Activated CD8-positive, alpha-beta memory T cell treated with anti-CD3 and anti-CD28 coated beads, Interleukin-2, amount 10 ng/mL, durations not matched to agents 7 days and 5 days (primary cell): ENCODE measurements around the gene THOP1. TPM values are rescaled to one million over a fixed set of nuclear protein-coding genes. Genes with fewer than 3 reads are reported as not detected.

ENCODE experiments used
- ATAC-seq: fragments of 150-1000 bp; cut with Tn5 transposase; one replicate; pipeline ENCODE4 v1.10.0; 2021; ENCODE audit warnings: moderate library complexity
- CTCF ChIA-PET: fragments of 350-600 bp; sonication (Branson Sonifier 250); formaldehyde crosslinking; loops from one replicate; lab custom pipeline; 2021; ENCODE audit warnings: antibody characterized with exemption; lab: Charles Lee
- DNase-seq: peaks from one replicate; pipeline ENCODE4 v3.0.0-alpha.2; 2020
- H3K27ac Mint-ChIP-seq: one replicate; pipeline ENCODE4 v1.8.0; 2021; ENCODE audit warnings: mild to moderate bottlenecking, mixed read lengths
- H3K27me3 Mint-ChIP-seq: one replicate; pipeline ENCODE4 v1.8.0; 2021; ENCODE audit warnings: mixed read lengths
- H3K36me3 Mint-ChIP-seq: one replicate; pipeline ENCODE4 v1.8.0; 2021; ENCODE audit warnings: mild to moderate bottlenecking, mixed read lengths
- H3K4me1 Mint-ChIP-seq: one replicate; pipeline ENCODE4 v1.8.0; 2021; ENCODE audit warnings: mixed read lengths
- H3K4me3 Mint-ChIP-seq: one replicate; pipeline ENCODE4 v1.8.0; 2021; ENCODE audit warnings: mild to moderate bottlenecking, moderate library complexity, mixed read lengths
- H3K9me3 Mint-ChIP-seq: one replicate; pipeline ENCODE4 v1.8.0; 2022; ENCODE audit warnings: low read depth, mixed read lengths
- total RNA-seq, 2 experiments: library from RNA; stranded (reverse); gene quantifications; one replicate each; pipeline ENCODE4 v1.2.3, GENCODE V29; 2021

THOP1 gene
- total RNA-seq, 2 experiments from 2014 or later: 138 to 139 TPM

GRCh38 chr19:2805261-2805900, 20.1 kb downstream of the THOP1 start:
- Mint-ChIP-seq H3K36me3 (peaks cover 31% of the 10 kb centered on the region), H3K27ac (no peak overlapping the region), H3K27me3 (no peaks in the 10 kb centered on the region), H3K4me3 (no peak overlapping the region), H3K4me1 (no peaks in the 10 kb centered on the region), H3K9me3 (no peaks in the 10 kb centered on the region)
- DNase-seq (no peak), ATAC-seq (no peak)
- CTCF ChIA-PET: no interaction called here

GRCh38 chr19:2805991-2806649, 20.8 kb downstream of the THOP1 start:
- Mint-ChIP-seq H3K4me3 (no peak overlapping the region), H3K4me1 (no peaks in the 10 kb centered on the region), H3K27me3 (no peaks in the 10 kb centered on the region), H3K36me3 (peaks cover 27% of the 10 kb centered on the region), H3K9me3 (no peaks in the 10 kb centered on the region), H3K27ac (no peak overlapping the region)
- ATAC-seq (no peak), DNase-seq (no peak)
- CTCF ChIA-PET: no interaction called here

GRCh38 chr19:2806736-2807378, 21.6 kb downstream of the THOP1 start:
- no peak for DNase-seq
- no peak overlapping the region for H3K27ac Mint-ChIP-seq
- no peaks in the 10 kb centered on the region for H3K9me3 Mint-ChIP-seq
- no peaks in the 10 kb centered on the region for H3K27me3 Mint-ChIP-seq
- peaks cover 24% of the 10 kb centered on the region for H3K36me3 Mint-ChIP-seq
- no peak for ATAC-seq
- H3K4me1 Mint-ChIP-seq: no peaks in the 10 kb centered on the region
- no peak overlapping the region for H3K4me3 Mint-ChIP-seq
- CTCF ChIA-PET: no interaction called here

GRCh38 chr19:2807379-2808128, 22.3 kb downstream of the THOP1 start:
- Mint-ChIP-seq H3K27me3 (no peaks in the 10 kb centered on the region), H3K9me3 (no peaks in the 10 kb centered on the region), H3K4me3 (no peak overlapping the region), H3K36me3 (peaks cover 21% of the 10 kb centered on the region), H3K4me1 (no peaks in the 10 kb centered on the region), H3K27ac (no peak overlapping the region)
- no peak for DNase-seq
- CTCF ChIA-PET: no interaction called here
- no peak for ATAC-seq

- CTCF ChIA-PET: no interaction called here
- ATAC-seq (no peak), DNase-seq (no peak)
- H3K27ac Mint-ChIP-seq: no peak overlapping the region
- no peak overlapping the region for H3K4me3 Mint-ChIP-seq
- no peaks in the 10 kb centered on the region for H3K27me3 Mint-ChIP-seq
- H3K9me3 Mint-ChIP-seq: no peaks in the 10 kb centered on the region
- peaks cover 20% of the 10 kb centered on the region for H3K36me3 Mint-ChIP-seq
- no peaks in the 10 kb centered on the region for H3K4me1 Mint-ChIP-seq
Observed at GRCh38 chr19:2808129-2808941, 23.0 kb downstream of the THOP1 start.

- no peak overlapping the region for H3K27ac Mint-ChIP-seq
- ATAC-seq: no peak
- H3K36me3 Mint-ChIP-seq: peaks cover 17% of the 10 kb centered on the region
- no peak for DNase-seq
- no peaks in the 10 kb centered on the region for H3K27me3 Mint-ChIP-seq
- no peak overlapping the region for H3K4me3 Mint-ChIP-seq
- no peaks in the 10 kb centered on the region for H3K9me3 Mint-ChIP-seq
- CTCF ChIA-PET: no interaction called here
- H3K4me1 Mint-ChIP-seq: no peaks in the 10 kb centered on the region
Observed at GRCh38 chr19:2809387-2810140, 24.3 kb downstream of the THOP1 start.

- DNase-seq: no peak
- ATAC-seq: no peak
- Mint-ChIP-seq H3K4me3 (no peak overlapping the region), H3K27me3 (no peaks in the 10 kb centered on the region), H3K4me1 (no peaks in the 10 kb centered on the region), H3K27ac (no peak overlapping the region), H3K36me3 (peaks cover 12% of the 10 kb centered on the region), H3K9me3 (no peaks in the 10 kb centered on the region)
- CTCF ChIA-PET: no interaction called here
Observed at GRCh38 chr19:2810141-2811091, 25.1 kb downstream of the THOP1 start.

GRCh38 chr19:2811221-2811722, 26.0 kb downstream of the THOP1 start:
- CTCF ChIA-PET: interaction anchor here (1.1 kb wide), 1 partner anchor 62 kb away, joined by 3 read pairs; no protein-coding TSS in a partner anchor
- Mint-ChIP-seq H3K4me3 (no peak overlapping the region), H3K27ac (no peak overlapping the region), H3K27me3 (no peaks in the 10 kb centered on the region), H3K4me1 (no peaks in the 10 kb centered on the region), H3K9me3 (no peaks in the 10 kb centered on the region), H3K36me3 (peaks cover 7% of the 10 kb centered on the region)
- DNase-seq (no peak), ATAC-seq (no peak)

GRCh38 chr19:2811735-2812413, 26.6 kb downstream of the THOP1 start:
- Mint-ChIP-seq H3K27me3 (no peaks in the 10 kb centered on the region), H3K27ac (no peak overlapping the region)

GRCh38 chr19:2812414-2813234, 27.3 kb downstream of the THOP1 start:
- DNase-seq: no peak
- no peak overlapping the region for H3K27ac Mint-ChIP-seq
- H3K4me1 Mint-ChIP-seq: no peaks in the 10 kb centered on the region
- H3K9me3 Mint-ChIP-seq: no peaks in the 10 kb centered on the region
- H3K4me3 Mint-ChIP-seq: no peak overlapping the region
- no peak for ATAC-seq
- H3K27me3 Mint-ChIP-seq: no peaks in the 10 kb centered on the region
- CTCF ChIA-PET: interaction anchor here (1.1 kb wide), 1 partner anchor 63 kb away, joined by 3 read pairs; no protein-coding TSS in a partner anchor
- H3K36me3 Mint-ChIP-seq: peaks cover 7% of the 10 kb centered on the region

More at GRCh38 chr19:2811735-2812413, 26.6 kb downstream of the THOP1 start:
- Mint-ChIP-seq H3K36me3 (peaks cover 7% of the 10 kb centered on the region), H3K9me3 (no peaks in the 10 kb centered on the region), H3K4me3 (no peak overlapping the region), H3K4me1 (no peaks in the 10 kb centered on the region)
- no peak for DNase-seq
- CTCF ChIA-PET: interaction anchor here (1.1 kb wide), 1 partner anchor 62 kb away, joined by 3 read pairs; no protein-coding TSS in a partner anchor
- no peak for ATAC-seq
